Breast epithelium (tissue), 3 donors: Measurements from ENCODE around the gene FYCO1.

Source experiments
- POLR2A ChIP-seq: fragments of 450-650 bp; IDR thresholded peaks from one replicate; pipeline ENCODE4 v1.6.1; 2016; ENCODE audit warnings: antibody characterized with exemption, mild to moderate bottlenecking, moderate library complexity
- TF ChIP-seq, protein P1 (sequence below), 3 donors: fragments of 450-650 bp; IDR thresholded peaks; one replicate each; pipeline ENCODE4 v1.5.1; 2016 to 2017; ENCODE audit warnings: antibody characterized with exemption in 3 of 3, mild to moderate bottlenecking in 3 of 3, moderate library complexity in 3 of 3

DNA sequence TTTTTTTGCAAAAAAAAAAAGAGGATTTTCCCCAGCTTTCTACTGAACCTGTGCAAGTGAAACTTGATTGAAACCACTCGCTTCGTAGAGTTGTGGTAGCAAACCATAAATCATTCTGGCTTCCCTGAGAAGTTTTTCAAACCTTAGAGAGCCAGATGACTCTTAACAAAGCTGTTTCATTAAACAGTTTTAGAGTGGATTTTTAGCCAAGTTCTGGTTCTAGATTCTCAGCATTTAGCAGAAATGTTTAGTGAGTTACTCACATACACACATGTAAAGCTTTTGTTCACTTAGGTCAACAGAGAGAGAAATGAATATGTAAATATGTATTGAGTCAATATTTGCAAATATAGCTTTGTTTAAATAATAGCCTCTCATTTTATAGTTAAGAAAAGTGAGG, 127.4 kb downstream of the FYCO1 start:
- TF ChIP-seq POLR2A, result no peak
- TF ChIP-seq, protein P1, sequence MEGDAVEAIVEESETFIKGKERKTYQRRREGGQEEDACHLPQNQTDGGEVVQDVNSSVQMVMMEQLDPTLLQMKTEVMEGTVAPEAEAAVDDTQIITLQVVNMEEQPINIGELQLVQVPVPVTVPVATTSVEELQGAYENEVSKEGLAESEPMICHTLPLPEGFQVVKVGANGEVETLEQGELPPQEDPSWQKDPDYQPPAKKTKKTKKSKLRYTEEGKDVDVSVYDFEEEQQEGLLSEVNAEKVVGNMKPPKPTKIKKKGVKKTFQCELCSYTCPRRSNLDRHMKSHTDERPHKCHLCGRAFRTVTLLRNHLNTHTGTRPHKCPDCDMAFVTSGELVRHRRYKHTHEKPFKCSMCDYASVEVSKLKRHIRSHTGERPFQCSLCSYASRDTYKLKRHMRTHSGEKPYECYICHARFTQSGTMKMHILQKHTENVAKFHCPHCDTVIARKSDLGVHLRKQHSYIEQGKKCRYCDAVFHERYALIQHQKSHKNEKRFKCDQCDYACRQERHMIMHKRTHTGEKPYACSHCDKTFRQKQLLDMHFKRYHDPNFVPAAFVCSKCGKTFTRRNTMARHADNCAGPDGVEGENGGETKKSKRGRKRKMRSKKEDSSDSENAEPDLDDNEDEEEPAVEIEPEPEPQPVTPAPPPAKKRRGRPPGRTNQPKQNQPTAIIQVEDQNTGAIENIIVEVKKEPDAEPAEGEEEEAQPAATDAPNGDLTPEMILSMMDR (IDR thresholded peaks at IDR 0.05), result no peak
